Activated naive CD4-positive, alpha-beta T cell treated with anti-CD3 and anti-CD28 coated beads, Interleukin-2, amount 50 U/mL, for 24 hours (primary cell): ENCODE data around the gene PDSS2.
"Not testable (repeated sequence)": the region's sequence is repeated elsewhere in the genome, so short reads cannot be mapped to it uniquely, and the experiment has no call there.

Source experiments
- H3K27ac Mint-ChIP-seq: one replicate; pipeline ENCODE4 v1.8.0; 2021; ENCODE audit warnings: mild to moderate bottlenecking, mixed read lengths
- H3K27me3 Mint-ChIP-seq: one replicate; pipeline ENCODE4 v1.8.0; 2021; ENCODE audit warnings: mixed read lengths
- H3K36me3 Mint-ChIP-seq: one replicate; pipeline ENCODE4 v1.8.0; 2021; ENCODE audit warnings: mixed read lengths
- H3K4me1 Mint-ChIP-seq: one replicate; pipeline ENCODE4 v1.8.0; 2021; ENCODE audit warnings: mixed read lengths
- H3K4me3 Mint-ChIP-seq: one replicate; pipeline ENCODE4 v1.8.0; 2021; ENCODE audit warnings: mild to moderate bottlenecking, mixed read lengths
- H3K9me3 Mint-ChIP-seq: one replicate; pipeline ENCODE4 v1.8.0; 2021; ENCODE audit warnings: mixed read lengths

The PDSS2 gene

GRCh38 chr6:107192830-107193229, 266.5 kb downstream of the PDSS2 start:
- Mint-ChIP-seq H3K4me3 (no peak overlapping the region), H3K9me3 (no peaks in the 10 kb centered on the region), H3K27ac (no peak overlapping the region), H3K27me3 (no peaks in the 10 kb centered on the region), H3K4me1 (no peaks in the 10 kb centered on the region), H3K36me3 (peaks cover 11% of the 10 kb centered on the region)

GRCh38 chr6:107187630-107188029, 271.7 kb downstream of the PDSS2 start:
- Mint-ChIP-seq H3K36me3 (peaks cover 16% of the 10 kb centered on the region), H3K9me3 (no peaks in the 10 kb centered on the region), H3K4me3 (no peak overlapping the region), H3K27ac (no peak overlapping the region), H3K4me1 (no peaks in the 10 kb centered on the region), H3K27me3 (no peaks in the 10 kb centered on the region)

GRCh38 chr6:107186047-107186446, 273.3 kb downstream of the PDSS2 start:
- Mint-ChIP-seq H3K4me1 (no peaks in the 10 kb centered on the region), H3K9me3 (no peaks in the 10 kb centered on the region)

GRCh38 chr6:107185391-107185970, 273.9 kb downstream of the PDSS2 start:
- no peak overlapping the region for H3K27ac Mint-ChIP-seq
- H3K9me3 Mint-ChIP-seq, result no peaks in the 10 kb centered on the region
- peaks cover 13% of the 10 kb centered on the region for H3K36me3 Mint-ChIP-seq
- no peak overlapping the region for H3K4me3 Mint-ChIP-seq
- H3K4me1 Mint-ChIP-seq, result no peaks in the 10 kb centered on the region
- no peaks in the 10 kb centered on the region for H3K27me3 Mint-ChIP-seq

More at GRCh38 chr6:107186047-107186446, 273.3 kb downstream of the PDSS2 start:
- no peaks in the 10 kb centered on the region for H3K27me3 Mint-ChIP-seq
- H3K36me3 Mint-ChIP-seq, result peaks cover 15% of the 10 kb centered on the region
- no peak overlapping the region for H3K4me3 Mint-ChIP-seq
- no peak overlapping the region for H3K27ac Mint-ChIP-seq

- Mint-ChIP-seq H3K27me3 (no peaks in the 10 kb centered on the region), H3K36me3 (peaks cover 8% of the 10 kb centered on the region), H3K4me3 (no peak overlapping the region), H3K4me1 (no peaks in the 10 kb centered on the region), H3K9me3 (no peaks in the 10 kb centered on the region), H3K27ac (no peak overlapping the region)
Observed at GRCh38 chr6:107184435-107184834, 274.9 kb downstream of the PDSS2 start.

- Mint-ChIP-seq H3K27me3 (no peaks in the 10 kb centered on the region), H3K9me3 (no peaks in the 10 kb centered on the region), H3K4me1 (no peaks in the 10 kb centered on the region), H3K27ac (no peak overlapping the region), H3K36me3 (peaks cover 14% of the 10 kb centered on the region), H3K4me3 (no peak overlapping the region)
Observed at GRCh38 chr6:107180099-107180498, 279.3 kb downstream of the PDSS2 start.

- no peaks in the 10 kb centered on the region for H3K4me1 Mint-ChIP-seq
- no peak overlapping the region for H3K27ac Mint-ChIP-seq
- no peaks in the 10 kb centered on the region for H3K27me3 Mint-ChIP-seq
- H3K9me3 Mint-ChIP-seq, result no peaks in the 10 kb centered on the region
- H3K4me3 Mint-ChIP-seq, result no peak overlapping the region
- H3K36me3 Mint-ChIP-seq, result peaks cover 18% of the 10 kb centered on the region
Observed at GRCh38 chr6:107179004-107179403, 280.4 kb downstream of the PDSS2 start.

GRCh38 chr6:107173779-107174178, 285.6 kb downstream of the PDSS2 start:
- Mint-ChIP-seq H3K4me1 (no peaks in the 10 kb centered on the region), H3K27me3 (no peaks in the 10 kb centered on the region), H3K4me3 (no peak overlapping the region), H3K36me3 (peaks cover 27% of the 10 kb centered on the region), H3K27ac (no peak overlapping the region), H3K9me3 (no peaks in the 10 kb centered on the region)

- peaks cover 24% of the 10 kb centered on the region for H3K36me3 Mint-ChIP-seq
- no peak overlapping the region for H3K27ac Mint-ChIP-seq
- no peaks in the 10 kb centered on the region for H3K9me3 Mint-ChIP-seq
- H3K27me3 Mint-ChIP-seq, result no peaks in the 10 kb centered on the region
- H3K4me3 Mint-ChIP-seq, result no peak overlapping the region
- H3K4me1 Mint-ChIP-seq, result no peaks in the 10 kb centered on the region
Observed at GRCh38 chr6:107171513-107171912, 287.9 kb downstream of the PDSS2 start.

GRCh38 chr6:107164299-107164698, 295.1 kb downstream of the PDSS2 start:
- not testable (repeated sequence) for H3K4me3 Mint-ChIP-seq, H3K27me3 Mint-ChIP-seq, H3K9me3 Mint-ChIP-seq, H3K36me3 Mint-ChIP-seq, H3K4me1 Mint-ChIP-seq, H3K27ac Mint-ChIP-seq

GRCh38 chr6:107161521-107161920, 297.8 kb downstream of the PDSS2 start:
- H3K36me3 Mint-ChIP-seq, result no peaks in the 10 kb centered on the region
- no peaks in the 10 kb centered on the region for H3K27me3 Mint-ChIP-seq
- no peaks in the 10 kb centered on the region for H3K4me1 Mint-ChIP-seq
- H3K27ac Mint-ChIP-seq, result no peak overlapping the region
- H3K4me3 Mint-ChIP-seq, result no peak overlapping the region
- no peaks in the 10 kb centered on the region for H3K9me3 Mint-ChIP-seq

- no peaks in the 10 kb centered on the region for H3K4me1 Mint-ChIP-seq
- H3K9me3 Mint-ChIP-seq, result no peaks in the 10 kb centered on the region
- no peak overlapping the region for H3K27ac Mint-ChIP-seq
- no peaks in the 10 kb centered on the region for H3K27me3 Mint-ChIP-seq
- no peak overlapping the region for H3K4me3 Mint-ChIP-seq
- no peaks in the 10 kb centered on the region for H3K36me3 Mint-ChIP-seq
Observed at GRCh38 chr6:107156617-107157016, 302.7 kb downstream of the PDSS2 start.

GRCh38 chr6:107154801-107155160, 304.6 kb downstream of the PDSS2 start:
- no peaks in the 10 kb centered on the region for H3K36me3 Mint-ChIP-seq
- no peaks in the 10 kb centered on the region for H3K4me1 Mint-ChIP-seq
- H3K27me3 Mint-ChIP-seq, result no peaks in the 10 kb centered on the region
- no peak overlapping the region for H3K4me3 Mint-ChIP-seq
- no peak overlapping the region for H3K27ac Mint-ChIP-seq
- H3K9me3 Mint-ChIP-seq, result no peaks in the 10 kb centered on the region

GRCh38 chr6:107154131-107154800, 305.1 kb downstream of the PDSS2 start:
- no peaks in the 10 kb centered on the region for H3K9me3 Mint-ChIP-seq
- no peaks in the 10 kb centered on the region for H3K4me1 Mint-ChIP-seq
- H3K27me3 Mint-ChIP-seq, result no peaks in the 10 kb centered on the region
- no peak overlapping the region for H3K27ac Mint-ChIP-seq
- H3K36me3 Mint-ChIP-seq, result no peaks in the 10 kb centered on the region
- H3K4me3 Mint-ChIP-seq, result no peak overlapping the region

- no peaks in the 10 kb centered on the region for H3K27me3 Mint-ChIP-seq
- H3K9me3 Mint-ChIP-seq, result no peaks in the 10 kb centered on the region
- no peak overlapping the region for H3K4me3 Mint-ChIP-seq
- no peak overlapping the region for H3K27ac Mint-ChIP-seq
- no peaks in the 10 kb centered on the region for H3K4me1 Mint-ChIP-seq
- no peaks in the 10 kb centered on the region for H3K36me3 Mint-ChIP-seq
Observed at GRCh38 chr6:107152638-107153430, 306.5 kb downstream of the PDSS2 start.

- no peaks in the 10 kb centered on the region for H3K27me3 Mint-ChIP-seq
- H3K4me1 Mint-ChIP-seq, result no peaks in the 10 kb centered on the region
- H3K4me3 Mint-ChIP-seq, result no peak overlapping the region
- no peaks in the 10 kb centered on the region for H3K9me3 Mint-ChIP-seq
- no peak overlapping the region for H3K27ac Mint-ChIP-seq
- H3K36me3 Mint-ChIP-seq, result no peaks in the 10 kb centered on the region
Observed at GRCh38 chr6:107144666-107145065, 314.7 kb downstream of the PDSS2 start.
